Retinal pigment epithelial cell (primary cell): Measurements from ENCODE around the gene POFUT2.

ENCODE experiments used
- DNase-seq: peaks from one replicate; pipeline ENCODE4 v3.0.0-alpha.2; 2010; ENCODE audit warnings: low read depth
- H3K4me3 ChIP-seq: 2 replicates; pipeline ENCODE4 v1.5.1; 2011; ENCODE audit warnings: mild to moderate bottlenecking, low read length, control low read depth, moderate library complexity
- CTCF ChIP-seq: conservative IDR thresholded peaks from 2 replicates; pipeline ENCODE4 v1.5.1; 2011; ENCODE audit warnings: low read depth, low read length, control low read depth, inconsistent platforms

POFUT2 gene

GRCh38 chr21:45227735-45228134, 60.0 kb downstream of the POFUT2 start:
- no peak for TF ChIP-seq CTCF
- no peak overlapping the region for H3K4me3 ChIP-seq
- DNase-seq = no peak

- TF ChIP-seq CTCF = no peak
- DNase-seq = no peak
- no peak overlapping the region for H3K4me3 ChIP-seq
Observed at GRCh38 chr21:45226540-45227326, 61.0 kb downstream of the POFUT2 start.

GRCh38 chr21:45225741-45226327, 61.9 kb downstream of the POFUT2 start:
- H3K4me3 ChIP-seq = no peak overlapping the region
- no peak for DNase-seq
- no peak for TF ChIP-seq CTCF

GRCh38 chr21:45225041-45225740, 62.5 kb downstream of the POFUT2 start:
- no peak for TF ChIP-seq CTCF
- no peak overlapping the region for H3K4me3 ChIP-seq
- no peak for DNase-seq

- no peak for DNase-seq
- H3K4me3 ChIP-seq = no peak overlapping the region
- TF ChIP-seq CTCF = no peak
Observed at GRCh38 chr21:45224189-45224938, 63.3 kb downstream of the POFUT2 start.

GRCh38 chr21:45223236-45224185, 64.2 kb downstream of the POFUT2 start:
- H3K4me3 ChIP-seq = no peak overlapping the region

More at GRCh38 chr21:45223236-45224185, 64.2 kb downstream of the POFUT2 start:
- no peak for TF ChIP-seq CTCF
- no peak for DNase-seq
